Stimulated activated CD8-positive, alpha-beta memory T cell treated with anti-CD3 and anti-CD28 coated beads, Interleukin-2, amount 100 ng/mL, for 1 hour (primary cell): ENCODE data around the gene ZHX3.

Experiments
- DNase-seq, 2 donors: peaks; one replicate each; pipeline ENCODE4 v3.0.0-alpha.2; 2020; ENCODE audit warnings: low read depth in 2 of 2

Gene ZHX3

GRCh38 chr20:41185013-41185757 is 132.3 kb downstream of the ZHX3 start:
- no peak for DNase-seq

GRCh38 chr20:41183831-41184230 is 133.7 kb downstream of the ZHX3 start:
- no peak for DNase-seq

- DNase-seq = no peak
Measured at GRCh38 chr20:41183391-41183790, 134.1 kb downstream of the ZHX3 start.

- DNase-seq = no peak
Measured at GRCh38 chr20:41182296-41183212, 135.0 kb downstream of the ZHX3 start.

- no peak for DNase-seq
Measured at GRCh38 chr20:41181567-41181966, 136.0 kb downstream of the ZHX3 start.

GRCh38 chr20:41180599-41181333 is 136.8 kb downstream of the ZHX3 start:
- no peak for DNase-seq

GRCh38 chr20:41179961-41180360 is 137.6 kb downstream of the ZHX3 start:
- no peak for DNase-seq

- no peak for DNase-seq
Measured at GRCh38 chr20:41178904-41179432, 138.6 kb downstream of the ZHX3 start.

GRCh38 chr20:41178495-41178894 is 139.0 kb downstream of the ZHX3 start:
- DNase-seq = no peak

GRCh38 chr20:41177636-41178035 is 139.9 kb downstream of the ZHX3 start:
- no peak for DNase-seq

GRCh38 chr20:41176711-41177552 is 140.6 kb downstream of the ZHX3 start:
- no peak for DNase-seq

GRCh38 chr20:41175727-41176330 is 141.7 kb downstream of the ZHX3 start:
- DNase-seq = no peak

- DNase-seq = no peak
Measured at GRCh38 chr20:41175201-41175651, 142.3 kb downstream of the ZHX3 start.

GRCh38 chr20:41174782-41175181 is 142.7 kb downstream of the ZHX3 start:
- DNase-seq = no peak

GRCh38 chr20:41174373-41174772 is 143.2 kb downstream of the ZHX3 start:
- no peak for DNase-seq

- no peak for DNase-seq
Measured at GRCh38 chr20:41173791-41174341, 143.7 kb downstream of the ZHX3 start.

GRCh38 chr20:41173161-41173721 is 144.3 kb downstream of the ZHX3 start:
- peak; percentile 43 to 50 for DNase-seq

GRCh38 chr20:41172296-41173140 is 145.0 kb downstream of the ZHX3 start:
- no peak for DNase-seq

GRCh38 chr20:41171736-41172295 is 145.7 kb downstream of the ZHX3 start:
- no peak for DNase-seq
